GM21423 (cell line): ENCODE data around the gene TBC1D13.
A peak's percentile ranks its signal among the peaks of the same experiment; 100 is the strongest.

ENCODE experiments used
- ATAC-seq: cut with Tn5 transposase; IDR thresholded peaks from one replicate; pipeline ENCODE4 v1.9.1; 2021; ENCODE audit warnings: mild to moderate bottlenecking, moderate library complexity; ENCODE audit not compliant: unreplicated experiment

TBC1D13 gene

DNA sequence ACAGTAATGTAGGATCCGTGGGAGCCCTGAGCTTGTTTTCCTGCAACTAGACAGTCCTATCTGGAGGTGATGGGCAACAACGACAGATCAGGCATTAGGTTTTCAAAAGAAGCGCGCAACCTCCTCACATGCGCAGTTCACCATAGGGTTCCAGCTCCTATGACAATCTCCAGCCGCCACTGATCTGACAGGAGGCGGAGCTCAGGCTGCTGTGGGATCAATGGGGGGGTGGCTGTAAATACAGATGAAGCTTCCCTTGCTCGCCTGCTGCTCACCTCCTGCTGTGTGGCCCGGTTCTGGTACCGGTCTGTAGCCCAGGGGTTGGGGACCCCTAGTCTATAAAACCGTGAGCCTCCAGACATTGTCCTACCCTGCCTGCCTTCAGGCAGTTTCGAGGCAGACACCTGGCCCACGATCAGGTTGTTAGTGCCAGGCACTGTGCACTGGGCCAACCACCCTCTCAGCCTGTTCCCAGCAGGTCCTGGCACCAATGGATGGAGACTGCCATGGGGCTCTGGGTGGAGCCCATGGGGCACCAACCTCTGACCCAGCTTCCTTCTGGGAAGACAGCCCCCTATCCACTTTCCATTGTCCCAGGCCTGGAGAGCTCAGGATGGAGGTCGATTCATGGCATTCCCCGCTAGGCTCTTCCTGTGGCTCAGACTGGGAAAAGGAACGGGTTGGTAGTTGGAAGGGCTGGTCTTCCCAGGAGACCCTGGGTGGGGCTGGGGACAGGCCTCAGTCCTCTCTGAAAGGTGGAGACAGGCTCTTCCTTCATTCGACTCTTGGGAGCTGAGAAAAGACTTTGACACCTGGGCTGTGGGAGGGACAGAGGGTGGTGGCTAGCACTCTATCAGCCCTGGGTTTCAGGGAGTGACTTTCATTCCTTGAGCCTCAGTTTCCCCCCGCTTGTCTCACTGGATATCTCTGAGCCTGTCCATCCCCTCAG is 32.9 kb downstream of the TBC1D13 start:
- no peak for ATAC-seq

DNA sequence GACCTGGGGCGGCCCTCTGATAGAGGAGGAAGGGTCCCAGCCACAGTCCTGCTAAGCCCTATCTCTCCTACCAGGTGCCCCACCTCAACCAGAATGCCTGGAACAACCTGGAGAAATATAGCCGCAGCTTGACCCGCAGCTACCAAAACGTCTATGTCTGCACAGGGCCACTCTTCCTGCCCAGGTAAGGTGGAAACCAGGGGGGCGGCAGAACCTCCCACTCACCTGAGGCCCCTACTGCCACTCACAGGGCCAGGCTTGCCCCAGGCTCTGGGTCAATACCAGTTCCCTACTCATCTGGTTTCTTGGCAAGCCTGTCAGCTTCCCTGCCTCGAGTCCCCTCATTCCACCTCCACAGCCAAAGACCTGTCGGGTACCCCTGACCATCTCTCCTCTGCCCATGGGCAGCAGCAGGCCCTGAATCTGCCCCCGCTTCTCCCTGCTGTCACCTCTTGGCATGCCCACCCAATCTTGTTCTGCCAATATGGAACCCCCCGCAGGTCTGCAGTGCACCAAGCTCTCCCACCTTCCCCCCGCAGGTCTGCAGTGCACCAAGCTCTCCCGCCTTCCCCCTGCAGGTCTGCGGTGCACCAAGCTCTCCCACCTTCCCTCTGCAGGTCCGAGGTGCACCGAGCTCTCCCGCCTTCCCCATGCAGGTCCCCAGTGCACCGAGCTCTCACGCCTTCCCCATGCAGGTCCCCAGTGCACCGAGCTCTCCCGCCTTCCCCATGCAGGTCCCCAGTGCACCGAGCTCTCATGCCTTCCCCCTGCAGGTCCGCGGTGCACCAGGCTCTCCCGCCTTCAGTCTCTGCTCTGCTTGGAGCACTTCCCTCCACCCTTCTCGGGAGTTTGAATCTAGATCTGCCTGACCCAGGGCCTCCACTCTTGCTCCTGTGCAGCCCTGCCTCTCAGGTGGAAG is 33.9 kb downstream of the TBC1D13 start:
- ATAC-seq, result no peak

DNA sequence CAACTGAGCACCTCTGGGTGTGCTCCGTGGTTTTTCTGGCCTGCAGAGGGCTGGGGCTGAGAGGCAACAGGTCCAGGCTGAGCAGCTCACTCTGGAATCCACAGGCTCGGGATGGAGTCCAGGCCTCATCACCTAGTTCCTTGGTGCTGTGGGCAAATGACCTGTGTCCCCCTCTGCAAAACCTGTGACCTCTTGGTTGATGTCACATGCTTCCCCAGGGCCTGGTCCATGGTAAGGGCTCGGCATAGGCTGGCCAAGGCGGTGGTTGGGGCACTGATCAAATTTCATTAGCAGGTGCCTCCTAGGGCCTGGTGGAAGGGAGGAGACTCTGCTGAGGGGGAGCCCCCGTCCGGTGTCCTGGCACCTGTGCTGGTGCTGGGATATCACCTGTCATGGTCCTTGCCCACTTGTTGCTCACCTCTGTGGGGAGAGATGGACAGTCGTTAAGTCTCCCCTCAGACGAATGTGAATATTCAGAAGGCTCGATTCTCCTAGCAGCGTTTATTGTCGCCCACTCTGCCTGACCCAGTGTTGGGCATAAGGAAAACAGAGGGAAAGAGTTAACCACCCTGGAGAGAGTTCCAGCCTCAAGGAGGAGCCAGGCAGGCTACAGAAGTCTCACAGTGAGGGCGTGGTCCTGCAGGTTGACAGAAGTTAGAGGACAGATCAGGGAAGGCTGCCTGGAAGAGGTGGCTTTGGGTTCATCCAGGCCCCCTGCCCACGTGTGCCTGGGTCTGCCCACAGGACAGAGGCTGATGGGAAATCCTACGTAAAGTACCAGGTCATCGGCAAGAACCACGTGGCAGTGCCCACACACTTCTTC is 34.7 kb downstream of the TBC1D13 start:
- ATAC-seq, result no peak

DNA sequence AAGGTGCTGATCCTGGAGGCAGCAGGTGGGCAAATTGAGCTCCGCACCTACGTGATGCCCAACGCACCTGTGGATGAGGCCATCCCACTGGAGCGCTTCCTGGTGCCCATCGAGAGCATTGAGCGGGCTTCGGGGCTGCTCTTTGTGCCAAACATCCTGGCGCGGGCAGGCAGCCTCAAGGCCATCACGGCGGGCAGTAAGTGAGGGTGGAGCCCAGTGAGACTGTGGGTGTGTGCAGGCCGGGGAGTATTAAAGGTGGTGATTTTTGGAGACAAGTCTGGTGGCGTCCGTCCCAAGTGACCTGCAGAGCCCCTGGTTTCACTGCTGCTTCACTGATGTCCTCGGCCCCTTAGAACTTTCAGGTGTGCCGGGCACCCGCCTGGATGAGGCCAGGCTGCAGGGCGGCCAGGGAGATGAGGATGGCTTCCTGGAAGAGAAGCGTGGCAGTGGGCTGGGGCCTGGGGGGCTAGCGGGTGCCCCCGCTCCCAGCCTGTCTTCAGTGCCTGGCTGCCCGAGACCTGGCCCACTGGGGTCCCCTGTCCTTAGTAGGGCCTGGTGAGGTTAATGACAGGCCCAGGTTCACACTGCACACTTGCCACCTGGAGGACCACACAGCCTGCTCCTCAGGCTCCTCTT is 35.5 kb downstream of the TBC1D13 start:
- no peak for ATAC-seq

DNA sequence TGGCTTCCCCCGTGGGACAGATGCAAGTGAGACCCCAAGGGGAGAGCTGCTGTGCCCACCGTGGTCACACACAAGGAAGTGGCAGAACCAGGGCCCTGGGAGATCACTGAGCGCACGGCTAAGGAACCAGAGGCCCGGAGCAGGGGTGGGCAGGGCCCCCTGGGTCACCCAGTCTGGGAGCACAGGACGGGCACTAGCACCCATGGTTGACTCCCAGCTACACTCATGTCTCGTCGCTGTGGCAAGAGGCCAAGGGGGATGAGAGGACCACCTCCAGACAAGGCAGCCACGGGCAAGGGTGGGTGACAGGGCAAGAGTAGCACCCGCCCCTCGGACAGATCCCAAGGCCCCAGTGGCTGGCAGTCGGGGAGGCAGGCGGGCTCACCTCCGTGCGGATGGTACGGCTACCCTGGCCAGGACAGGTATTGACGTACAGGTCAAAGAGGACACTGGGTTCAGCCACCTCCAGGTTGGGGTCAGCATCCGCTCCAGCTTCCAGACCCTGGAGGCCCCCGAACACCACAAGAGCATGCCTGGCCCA is 36.4 kb downstream of the TBC1D13 start:
- ATAC-seq, result no peak

DNA sequence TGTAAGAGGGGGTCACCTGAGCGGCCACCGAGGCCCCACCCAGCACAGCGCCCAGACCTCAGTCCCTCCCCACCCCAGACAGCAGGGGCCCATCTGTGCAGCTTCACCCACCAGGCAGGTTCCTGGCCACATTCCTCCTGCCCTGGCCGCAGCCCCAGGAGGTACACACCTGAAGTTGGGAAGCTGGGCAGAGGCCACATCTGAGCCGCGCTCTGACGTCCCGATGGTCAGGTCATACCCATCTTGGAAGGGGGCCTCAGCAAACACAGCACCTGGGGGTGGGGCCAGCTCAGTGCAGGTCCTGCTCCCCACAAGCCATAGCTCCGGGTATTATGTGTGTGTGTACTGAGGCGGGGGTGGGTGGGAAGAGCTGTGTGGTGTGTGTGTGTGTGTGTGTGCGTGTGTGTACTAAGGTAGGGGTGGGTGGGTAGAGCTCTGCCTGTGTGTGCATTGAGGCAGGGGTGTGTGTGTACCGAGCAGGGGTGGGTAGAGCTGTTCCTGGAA is 36.9 kb downstream of the TBC1D13 start:
- ATAC-seq, result no peak

DNA sequence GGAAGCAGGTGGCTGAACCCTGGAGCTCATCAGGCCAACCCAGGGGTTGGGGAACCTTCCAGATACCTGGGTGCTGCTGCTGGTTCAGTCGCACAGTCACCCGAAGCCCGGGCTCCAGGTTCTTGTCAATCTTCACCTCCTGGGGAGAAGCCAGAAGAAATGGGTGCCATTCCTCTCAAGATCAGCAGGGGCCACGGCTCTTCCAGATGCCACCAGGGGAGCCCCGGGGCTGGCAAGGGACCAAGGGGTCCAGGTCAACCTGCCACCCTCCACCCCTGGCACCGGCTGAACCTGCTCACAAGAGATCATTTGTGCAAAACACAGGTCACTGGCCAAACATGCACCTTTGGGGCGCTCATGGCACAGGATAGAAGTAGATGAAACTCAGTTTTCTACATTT is 37.9 kb downstream of the TBC1D13 start:
- ATAC-seq, result no peak

DNA sequence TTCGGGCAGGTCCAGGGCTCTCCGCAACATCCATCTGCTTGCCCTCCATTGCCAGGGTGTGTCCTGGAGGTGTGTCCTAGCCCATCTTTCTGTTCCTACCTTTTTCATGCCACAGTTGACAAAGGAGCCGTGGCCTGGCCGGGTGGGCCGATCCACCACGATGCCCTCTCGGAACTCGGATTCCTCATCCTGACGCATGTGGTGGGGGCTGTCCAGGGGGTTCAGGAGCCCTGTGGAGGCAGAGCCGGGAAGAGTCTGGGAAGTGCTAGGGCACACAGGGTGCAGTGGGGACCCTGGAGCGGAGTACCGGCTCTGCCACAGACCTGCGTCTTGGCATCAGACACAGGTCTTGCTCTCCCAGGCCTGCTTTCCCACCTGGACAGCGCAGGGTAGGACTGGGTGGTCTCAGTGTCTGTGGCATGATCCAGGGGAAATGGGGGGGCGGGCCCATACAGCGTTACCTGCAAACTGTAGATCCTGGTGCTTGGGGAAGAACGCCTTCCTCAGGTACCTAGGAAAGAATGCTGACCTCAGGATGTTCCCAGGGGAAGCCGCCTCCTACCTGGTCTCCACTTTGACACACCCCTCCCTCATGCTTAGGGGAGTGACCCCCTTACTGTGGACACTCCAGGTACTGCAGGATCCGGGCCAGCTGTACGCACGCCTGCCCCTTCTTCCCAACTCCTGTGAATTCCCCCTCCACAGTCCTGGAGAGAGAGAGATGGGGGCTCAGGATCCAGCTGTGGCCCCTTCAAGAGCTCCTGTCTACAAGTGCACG is 39.1 kb downstream of the TBC1D13 start:
- no peak for ATAC-seq

DNA sequence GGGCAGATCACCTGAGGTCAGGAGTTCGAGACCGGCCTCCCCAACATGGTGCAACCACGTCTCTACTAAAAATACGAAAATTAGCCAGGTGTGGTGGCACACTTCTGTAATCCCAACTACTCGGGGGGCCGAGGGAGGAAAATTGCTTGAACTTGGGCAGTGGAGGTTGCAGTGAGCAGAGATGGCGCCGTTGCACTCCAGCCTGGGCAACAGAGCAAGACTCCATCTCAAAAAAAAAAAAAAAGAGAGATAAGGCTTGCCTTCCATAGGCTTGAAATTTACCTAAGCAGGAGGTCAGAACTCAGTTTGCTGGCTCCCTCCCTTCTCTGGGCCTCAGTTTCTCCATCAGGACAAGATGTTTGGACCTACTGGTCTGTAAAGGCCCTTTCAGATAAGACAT is 41.2 kb downstream of the TBC1D13 start:
- no peak for ATAC-seq

DNA sequence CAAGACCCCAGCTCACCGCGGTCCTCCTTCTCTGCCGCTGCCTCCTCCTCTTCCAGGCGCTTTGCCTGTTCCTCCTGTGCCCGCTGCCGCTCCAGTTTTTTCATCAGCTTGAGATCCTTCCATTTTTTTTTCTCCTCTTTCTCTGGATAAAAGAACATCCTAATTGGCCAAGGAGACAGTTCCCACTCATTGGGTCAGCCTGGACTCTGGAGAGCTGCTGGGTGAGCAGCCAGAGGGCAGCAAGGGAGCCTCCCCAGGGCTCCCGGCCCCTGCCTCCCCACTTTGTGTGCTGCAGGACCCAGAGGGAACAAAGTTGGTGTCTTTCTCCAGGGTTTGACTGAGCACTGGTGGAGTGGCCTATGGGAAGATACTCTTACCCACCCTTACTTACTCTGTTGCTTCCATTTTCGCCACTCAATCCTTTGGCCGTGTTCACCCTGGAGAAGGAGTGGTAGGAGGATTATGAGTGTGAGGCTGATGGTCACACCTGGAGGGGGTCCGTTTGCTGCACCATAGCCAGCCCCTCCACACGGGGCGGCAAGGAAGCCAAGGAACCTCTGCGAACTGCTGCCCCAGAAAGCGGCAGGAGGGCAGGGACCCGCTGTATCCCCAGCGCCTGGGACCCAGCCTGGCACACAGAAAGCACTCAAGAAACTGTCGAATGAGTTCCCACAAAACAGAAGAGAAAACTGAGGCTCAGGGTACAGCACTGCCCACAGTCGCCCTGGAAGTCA is 41.8 kb downstream of the TBC1D13 start:
- no peak for ATAC-seq

DNA sequence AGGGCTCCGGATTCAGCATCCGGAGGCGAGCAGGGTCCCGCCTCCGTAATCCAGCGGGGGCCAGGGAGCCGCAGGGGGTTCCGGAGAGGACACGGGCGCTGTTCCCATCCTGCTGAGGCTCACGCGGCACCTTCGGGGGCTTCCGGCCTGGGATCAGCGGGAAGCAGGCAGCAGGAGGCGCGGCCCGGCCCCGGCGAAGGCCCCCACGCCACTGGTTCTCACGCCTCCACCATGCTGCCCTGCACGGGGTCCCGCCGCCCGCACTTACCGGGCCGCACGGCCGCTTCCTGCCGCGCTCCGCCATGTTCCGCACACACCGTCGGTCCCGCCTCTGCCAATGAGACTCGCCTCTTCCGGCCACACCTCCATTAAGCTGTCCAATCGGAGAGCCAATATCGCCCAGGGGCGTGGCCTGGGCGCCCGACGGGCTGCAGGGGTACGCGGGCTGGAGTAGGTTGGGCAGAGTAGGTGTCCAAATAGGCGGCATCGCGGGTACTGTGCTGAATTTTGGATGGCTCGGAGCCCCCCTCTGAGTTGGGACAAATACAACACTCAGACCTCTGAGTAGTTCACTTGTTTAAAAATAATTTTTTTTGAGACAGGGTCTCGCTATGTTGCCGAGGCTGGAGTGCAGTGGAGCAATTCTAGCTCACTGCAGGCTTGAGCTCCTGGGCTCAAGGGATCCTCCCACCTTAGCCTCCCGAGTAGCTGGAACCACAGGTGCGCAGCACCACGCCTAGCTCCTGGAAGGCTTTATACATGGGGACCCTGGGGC is 42.6 kb downstream of the TBC1D13 start, which contains the start of gene SPOUT1:
Gene SPOUT1, minus strand, starts transcription at position 318 of the 775 bp plus-strand sequence. Its CDS starts 14 bp downstream, at position 304.
- ATAC-seq, result peak; percentile 98

DNA sequence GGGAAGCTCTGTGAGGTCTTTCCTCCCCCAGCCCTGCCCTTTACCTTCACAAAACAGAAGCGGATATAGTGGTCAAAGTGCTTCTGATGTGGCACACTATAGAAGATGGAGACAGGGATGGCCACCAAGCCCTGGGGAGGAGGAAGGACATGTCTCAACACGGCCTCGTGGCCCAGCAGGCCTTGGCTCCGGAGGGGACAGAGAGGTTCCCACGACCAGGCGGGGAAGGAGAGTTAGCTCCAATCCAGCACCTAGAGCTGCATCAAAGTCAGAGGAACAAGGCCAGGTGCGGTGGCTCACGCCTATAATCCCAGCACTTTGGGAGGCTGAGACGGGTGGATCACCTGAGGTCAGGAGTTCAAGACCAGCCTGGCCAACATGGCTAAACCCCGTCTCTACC is 46.6 kb downstream of the TBC1D13 start:
- no peak for ATAC-seq

DNA sequence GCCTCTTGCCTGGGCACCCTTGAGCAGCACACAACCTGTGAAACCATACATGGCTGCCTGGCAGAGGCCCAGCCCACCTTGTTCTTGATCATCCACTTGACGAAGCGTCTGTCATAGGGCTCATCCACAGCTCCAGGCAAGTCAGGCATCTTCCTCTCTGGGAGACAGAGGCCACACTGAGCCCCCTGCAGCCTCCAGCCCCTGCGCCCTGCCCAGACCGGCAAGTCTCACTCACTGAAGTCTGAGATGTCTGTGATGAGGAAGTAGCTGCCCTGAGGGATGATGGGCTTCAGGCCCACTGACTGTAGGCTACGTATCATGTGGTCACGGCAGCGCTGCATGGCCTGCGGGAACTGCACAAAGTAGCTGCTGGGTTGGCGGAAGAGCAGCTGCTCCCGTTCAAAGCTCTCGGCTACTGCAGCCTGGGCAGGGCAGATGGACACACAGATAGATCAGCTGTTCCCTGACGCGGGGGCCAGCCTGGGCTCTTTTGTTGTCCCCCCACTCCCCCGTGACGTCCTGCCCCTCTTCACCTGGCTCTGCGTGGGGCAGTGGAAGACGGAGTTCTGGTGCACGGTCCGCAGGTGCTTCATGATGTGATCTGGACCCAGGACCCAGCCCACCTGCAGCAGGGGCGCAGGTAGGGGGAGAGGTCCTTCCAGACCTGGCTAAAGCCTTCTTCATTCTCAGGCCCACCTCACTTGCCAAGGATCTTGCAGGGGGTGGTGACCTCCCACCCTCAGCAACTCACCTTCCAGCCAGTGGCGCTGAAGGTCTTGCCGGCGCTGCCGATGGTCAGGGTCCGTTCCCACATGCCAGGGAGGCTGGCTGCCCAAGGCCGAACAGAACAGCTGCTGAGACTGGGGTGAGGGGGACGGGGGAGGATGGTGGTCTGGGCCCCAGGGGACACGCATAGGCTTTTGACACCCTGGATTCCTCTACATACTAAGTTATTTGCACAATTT is 48.5 kb downstream of the TBC1D13 start:
- no peak for ATAC-seq

DNA sequence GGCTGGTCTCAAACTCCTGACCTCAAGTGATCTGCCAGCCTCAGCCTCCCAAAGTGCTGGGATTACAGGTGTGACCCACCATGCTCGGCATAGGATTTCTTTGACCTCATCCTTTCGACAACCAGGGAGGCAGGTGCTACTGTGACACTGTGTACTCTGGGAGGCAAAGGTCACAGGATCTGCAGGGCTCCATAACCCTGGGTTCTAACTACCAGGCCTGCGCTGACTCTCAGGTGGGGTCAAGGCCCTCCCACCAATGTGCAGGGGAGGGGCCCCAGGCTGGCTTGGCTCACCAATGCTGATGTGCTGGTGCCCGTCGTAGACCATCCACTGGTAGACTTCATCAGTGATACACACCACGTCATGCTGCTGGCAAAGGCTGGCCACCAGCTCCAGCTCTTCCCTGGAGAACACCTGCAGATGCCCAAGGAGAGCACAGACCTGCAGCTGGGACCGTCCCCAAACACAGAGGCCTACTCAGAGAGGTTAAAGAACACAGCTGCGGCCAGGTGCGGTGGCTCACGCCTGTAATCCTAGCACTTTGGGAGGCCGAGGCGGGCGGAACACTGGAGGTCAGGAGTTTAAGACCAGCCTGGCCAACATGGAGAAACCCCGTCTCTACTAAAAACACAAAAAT is 49.6 kb downstream of the TBC1D13 start:
- ATAC-seq, result no peak

DNA sequence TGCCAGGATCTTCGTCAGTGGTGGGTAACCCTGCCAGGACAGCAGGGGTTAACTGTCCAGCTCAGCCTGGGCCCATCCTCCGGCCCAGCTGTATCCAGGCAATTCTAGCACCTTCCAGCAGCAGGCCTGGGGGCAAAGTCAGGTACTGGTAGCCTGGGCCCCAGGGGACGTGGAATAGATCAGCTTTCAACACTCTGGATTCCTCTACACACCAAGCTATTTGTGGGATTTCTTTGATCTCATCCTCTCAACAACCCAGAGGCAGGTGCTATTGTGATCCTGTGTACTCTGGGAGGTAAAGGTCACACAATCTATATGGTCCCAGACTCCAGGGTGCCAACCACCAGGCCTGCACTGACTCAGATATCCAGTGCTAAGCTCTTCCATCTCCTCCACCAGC is 51.3 kb downstream of the TBC1D13 start:
- ATAC-seq, result no peak

DNA sequence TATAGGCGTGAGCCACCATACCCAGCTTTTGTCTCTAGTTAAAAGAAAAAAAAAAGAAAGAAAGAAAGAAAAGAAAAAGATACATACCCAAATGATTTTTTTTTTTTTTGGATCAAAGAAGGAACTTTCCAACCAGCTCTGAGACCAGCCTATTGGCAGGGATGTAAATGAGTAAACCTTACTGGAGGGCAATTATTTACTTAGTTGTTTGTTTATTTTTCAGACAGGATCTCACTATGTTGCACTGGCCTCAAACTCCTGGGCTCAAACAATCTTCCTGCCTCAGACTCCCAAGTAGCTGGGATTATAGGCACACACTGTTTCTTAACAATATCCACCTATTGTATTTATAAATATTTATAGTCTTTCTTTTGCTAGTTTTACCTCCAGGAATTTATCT is 53.5 kb downstream of the TBC1D13 start:
- ATAC-seq, result no peak
